ENCODE measurements around the gene ATG7.

The ATG7 gene, protein sequence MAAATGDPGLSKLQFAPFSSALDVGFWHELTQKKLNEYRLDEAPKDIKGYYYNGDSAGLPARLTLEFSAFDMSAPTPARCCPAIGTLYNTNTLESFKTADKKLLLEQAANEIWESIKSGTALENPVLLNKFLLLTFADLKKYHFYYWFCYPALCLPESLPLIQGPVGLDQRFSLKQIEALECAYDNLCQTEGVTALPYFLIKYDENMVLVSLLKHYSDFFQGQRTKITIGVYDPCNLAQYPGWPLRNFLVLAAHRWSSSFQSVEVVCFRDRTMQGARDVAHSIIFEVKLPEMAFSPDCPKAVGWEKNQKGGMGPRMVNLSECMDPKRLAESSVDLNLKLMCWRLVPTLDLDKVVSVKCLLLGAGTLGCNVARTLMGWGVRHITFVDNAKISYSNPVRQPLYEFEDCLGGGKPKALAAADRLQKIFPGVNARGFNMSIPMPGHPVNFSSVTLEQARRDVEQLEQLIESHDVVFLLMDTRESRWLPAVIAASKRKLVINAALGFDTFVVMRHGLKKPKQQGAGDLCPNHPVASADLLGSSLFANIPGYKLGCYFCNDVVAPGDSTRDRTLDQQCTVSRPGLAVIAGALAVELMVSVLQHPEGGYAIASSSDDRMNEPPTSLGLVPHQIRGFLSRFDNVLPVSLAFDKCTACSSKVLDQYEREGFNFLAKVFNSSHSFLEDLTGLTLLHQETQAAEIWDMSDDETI

DNA sequence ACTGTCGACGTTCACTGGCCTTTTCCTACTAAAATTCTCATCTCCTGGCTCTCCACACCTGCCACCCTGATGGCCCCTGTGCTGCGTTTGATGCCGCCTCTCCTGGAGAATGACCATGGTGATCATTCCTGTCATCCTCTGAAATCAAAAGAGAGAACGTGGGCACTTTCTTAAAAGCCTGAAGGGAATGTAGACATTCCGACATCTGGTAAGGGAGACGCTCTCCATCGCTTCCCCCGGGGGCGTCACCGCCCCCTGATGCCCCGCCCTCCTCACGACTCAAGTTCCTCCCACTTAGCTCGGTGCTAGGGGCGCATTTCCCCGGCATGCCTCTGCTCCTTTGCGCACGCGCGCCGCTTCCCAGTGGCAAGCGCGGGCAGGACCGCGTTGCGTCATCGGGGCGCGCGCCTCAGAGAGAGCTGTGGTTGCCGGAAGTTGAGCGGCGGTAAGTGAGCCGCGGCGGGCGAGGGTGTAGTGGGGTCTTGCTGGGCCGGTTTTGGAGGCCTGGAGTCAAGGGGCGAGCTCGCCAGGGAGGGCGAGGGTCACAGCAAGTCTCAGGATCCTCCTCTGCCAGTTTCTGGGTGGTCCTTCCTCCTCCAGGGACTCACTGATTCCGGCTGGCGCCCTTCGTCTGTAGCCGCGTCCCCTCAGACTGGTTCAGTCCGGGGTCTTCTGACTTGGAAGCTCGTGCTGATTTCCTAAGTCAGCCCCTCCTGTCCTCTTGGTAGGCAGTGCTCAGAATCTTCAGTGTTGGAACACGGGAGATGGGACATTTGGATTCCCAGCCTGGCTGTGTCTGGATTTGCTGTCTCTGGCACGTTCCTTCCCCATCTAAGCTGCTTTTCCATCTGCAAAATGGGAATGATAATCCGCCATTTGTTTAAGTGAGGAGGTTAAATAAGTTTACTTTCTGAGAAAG lies at the start of gene ATG7:
Gene ATG7, plus strand, starts transcription at position 412 of the 919 bp plus-strand sequence. CDS start 26,299 bp downstream, outside the sequence.
- peak; percentile 85 for DNase-seq

DNA sequence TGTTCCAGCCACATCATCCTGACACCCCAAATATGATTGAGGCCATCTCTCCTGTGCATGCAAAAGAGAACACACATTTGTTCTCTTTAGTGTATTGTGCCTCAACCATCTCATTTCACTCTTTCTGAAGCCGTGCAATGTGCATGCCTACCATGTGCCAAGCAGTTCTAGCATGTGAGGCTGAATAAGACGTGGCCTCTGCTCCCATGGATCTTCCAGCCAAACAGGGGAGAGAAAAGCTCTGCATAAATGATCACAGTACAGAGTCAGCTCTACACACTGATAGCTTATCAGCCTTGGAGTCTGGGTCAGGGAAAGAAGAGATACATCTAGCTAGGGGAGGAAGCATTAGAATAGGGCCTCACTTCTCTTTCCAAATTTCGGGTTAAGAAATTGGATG lies 48.2 kb upstream of the ATG7 start:
- no peak for DNase-seq

DNA sequence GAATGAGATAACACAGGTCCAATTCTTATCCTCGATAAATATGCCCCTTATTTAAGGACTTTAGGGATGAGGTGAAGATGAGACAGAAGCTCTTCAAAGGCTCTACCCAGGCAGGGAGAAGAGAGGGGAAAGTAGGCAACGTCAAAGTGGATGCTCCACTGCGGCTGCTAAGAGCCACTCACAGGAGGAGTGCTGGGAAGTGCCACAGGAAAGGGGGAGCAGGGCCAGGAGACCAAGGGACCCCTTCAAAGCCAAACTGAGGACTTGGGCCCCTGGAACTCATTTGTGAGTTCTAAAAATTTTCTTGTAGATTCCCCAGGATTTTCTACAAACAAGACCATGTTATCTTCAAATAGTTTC lies 47.3 kb upstream of the ATG7 start:
- DNase-seq = no peak

DNA sequence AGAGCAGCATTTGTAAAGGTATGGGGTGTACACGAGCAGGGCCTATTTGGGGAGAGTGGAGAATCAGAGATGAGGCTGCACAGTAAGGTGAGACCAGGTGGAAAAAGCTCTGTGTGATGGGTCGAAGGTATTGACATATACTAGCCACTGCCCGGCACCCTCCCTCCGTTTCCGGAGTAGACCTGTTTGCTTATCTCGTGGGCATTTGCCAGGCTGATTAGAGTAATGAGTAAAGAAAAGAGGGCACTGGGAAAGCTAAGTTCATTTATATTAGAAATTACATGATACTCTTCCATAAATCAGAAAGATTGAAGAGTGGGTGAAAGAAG lies 46.2 kb upstream of the ATG7 start:
- DNase-seq = no peak

DNA sequence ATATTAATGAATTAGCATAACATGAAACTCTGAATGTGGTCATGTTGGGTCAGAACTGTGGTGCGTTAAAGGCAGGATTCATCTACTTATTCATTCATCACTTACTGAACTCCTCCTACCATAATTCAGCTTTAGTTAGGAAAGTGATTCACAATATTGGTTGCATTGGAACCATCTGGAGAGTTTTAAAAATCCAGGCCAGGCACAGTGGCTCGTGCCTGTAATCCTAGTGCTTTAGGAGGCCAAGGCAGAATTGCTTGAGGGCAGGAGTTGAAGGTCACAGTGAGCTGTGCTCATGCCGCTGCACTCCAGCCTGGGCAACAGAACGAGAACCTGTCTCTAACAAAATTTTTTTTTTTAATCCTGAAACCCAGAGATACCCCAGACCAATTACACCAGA lies 44.2 kb upstream of the ATG7 start:
- DNase-seq = no peak

DNA sequence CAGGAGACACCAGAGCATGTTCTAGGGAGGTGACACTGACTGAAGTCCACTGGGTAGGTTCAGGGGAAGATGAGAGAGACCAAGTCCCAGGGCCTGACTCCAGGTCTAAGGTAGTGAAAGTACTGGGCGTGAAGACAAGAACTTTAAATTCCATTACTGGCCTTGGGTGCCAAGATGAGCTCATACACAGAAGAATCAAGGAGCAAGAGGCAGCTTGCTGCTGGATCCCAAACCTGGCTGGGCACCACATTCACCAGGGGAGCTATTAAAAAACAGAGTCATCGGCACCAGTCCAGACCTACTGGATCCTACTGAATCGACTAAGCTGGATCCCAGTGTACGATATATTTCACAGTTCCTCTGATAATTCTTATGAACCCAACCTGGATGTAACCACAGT lies 42.1 kb upstream of the ATG7 start:
- DNase-seq = no peak

DNA sequence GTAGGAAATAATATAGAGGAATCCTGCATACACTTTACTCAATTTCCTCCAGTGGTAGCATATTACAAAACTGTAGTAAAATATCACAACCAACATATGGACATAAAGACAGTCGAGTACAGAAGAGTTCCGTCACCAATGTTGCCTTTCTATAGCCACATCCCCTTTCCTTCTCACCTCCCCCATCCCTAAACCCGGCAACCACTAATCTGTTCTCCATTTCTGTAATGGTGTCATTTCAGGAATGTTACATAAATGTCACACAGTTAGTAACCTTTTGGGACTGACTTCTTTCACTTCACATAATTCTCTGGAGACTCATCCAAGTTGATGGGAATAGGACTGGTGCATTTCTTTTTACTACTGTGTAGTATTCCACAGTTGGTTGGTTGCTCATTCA lies 41.4 kb upstream of the ATG7 start:
- DNase-seq = no peak

DNA sequence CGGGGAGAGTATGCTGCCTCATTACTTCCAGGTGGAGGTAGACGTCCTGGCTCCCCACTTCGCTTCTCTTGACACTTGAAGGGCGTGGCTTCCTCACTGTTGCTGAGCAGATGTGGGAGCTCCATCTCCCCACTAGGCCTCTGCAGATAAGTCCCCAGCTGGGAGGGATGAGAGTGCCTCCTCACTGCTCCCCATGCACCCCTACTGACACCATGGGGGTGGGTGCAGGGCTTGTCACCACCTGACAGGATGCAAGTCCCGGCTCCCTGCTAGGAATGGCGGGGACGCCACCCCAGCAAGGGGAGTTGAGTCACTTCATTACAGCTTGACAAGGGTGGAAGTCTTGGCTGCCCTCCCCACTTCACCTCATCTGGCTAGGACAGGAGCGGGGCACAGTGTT lies 36.8 kb upstream of the ATG7 start:
- no peak for DNase-seq

DNA sequence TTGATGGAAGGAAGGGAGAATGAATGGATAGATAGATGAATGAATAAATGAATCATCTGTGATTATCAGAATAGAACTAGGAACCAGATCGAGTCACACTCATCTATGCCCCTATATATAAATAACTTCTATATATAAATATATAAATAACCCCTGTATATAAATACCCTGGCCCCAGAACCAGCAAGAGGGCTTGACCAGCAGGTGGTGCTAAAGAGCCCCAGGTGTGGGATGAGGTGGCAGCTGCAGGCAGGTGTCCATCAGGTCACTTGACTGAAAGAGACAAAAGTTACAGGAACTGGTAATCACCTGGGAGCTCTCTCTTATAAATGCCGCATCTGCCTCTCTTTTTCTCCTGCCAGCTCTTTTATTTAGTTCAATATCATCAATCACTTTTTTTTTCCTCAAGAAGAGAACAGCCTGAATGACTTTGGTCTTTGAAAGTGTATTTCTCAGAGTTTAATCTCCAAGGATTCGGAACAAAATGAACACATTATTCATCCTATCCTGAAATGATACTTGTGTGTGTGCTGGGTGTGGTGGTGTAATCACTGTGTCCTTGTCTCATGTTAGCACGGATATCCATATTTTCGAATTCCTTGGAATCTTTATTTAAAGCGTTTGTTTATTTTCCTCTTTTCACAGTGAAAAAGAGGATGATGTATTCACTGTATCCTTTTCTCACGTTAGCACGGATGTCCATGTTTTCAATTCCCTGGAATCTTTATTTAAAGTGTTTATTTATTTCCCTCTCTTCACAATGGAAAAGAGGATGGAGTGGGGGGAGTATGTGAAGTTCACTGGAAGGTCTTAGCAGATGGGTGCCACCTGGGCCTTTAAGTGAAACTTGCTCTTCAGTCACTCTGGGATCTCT lies 35.4 kb upstream of the ATG7 start:
- DNase-seq = no peak

DNA sequence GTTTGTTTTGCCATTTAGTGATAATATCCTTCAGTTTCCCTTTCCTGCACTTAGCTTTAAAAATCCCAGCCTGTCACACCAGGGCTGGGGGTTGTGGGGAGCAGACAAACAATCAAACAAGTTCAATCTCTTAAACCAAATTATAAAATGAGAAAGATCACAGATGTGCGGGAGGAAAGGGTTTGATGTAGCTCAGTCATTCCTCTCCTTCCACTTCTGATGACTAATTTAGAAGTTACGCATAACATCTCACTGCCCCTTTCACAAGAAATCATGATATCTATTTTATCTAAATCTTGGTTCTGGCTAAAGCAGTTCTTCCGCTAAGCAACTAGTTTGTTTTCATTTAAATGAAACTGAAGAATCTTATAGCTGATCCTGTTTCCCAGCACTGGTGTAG lies 34.1 kb upstream of the ATG7 start:
- DNase-seq = no peak

DNA sequence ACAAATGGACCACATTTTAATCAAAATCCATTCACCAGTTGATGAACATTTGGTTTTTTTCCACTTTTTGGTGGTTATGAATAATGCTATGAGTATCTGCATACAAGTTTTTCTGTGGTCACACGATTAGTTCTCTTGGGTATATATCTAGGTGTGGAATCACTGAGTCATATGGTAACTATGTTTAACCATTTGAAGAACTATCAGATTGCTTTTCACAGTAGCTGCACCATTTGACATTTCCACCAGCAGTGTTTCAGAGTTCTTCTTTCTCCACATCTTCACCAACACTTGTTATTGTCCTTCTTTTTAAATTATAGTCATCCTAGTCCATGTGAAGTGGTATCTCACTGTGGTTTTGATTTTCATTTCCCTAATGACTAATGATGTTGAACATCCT lies 33.3 kb upstream of the ATG7 start:
- DNase-seq = no peak

DNA sequence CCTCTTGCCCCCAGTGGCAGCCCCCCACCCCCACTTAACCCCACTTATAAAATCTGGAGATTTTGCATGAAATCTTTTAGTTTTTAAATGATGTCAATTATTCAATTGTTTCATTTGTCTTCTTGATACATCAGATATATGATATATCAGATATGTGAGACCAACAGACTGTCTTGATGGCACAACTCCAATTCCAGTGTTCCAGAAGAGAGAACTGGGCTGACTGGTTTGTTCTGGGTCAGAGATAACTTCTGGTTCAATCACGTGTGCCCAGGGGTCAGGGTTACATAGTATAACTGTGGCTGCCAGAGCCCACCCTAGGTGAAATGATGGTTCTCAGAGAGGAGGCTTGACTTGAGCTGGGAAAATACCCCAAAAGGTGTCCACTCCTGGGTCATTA lies 32.4 kb upstream of the ATG7 start:
- no peak for DNase-seq

DNA sequence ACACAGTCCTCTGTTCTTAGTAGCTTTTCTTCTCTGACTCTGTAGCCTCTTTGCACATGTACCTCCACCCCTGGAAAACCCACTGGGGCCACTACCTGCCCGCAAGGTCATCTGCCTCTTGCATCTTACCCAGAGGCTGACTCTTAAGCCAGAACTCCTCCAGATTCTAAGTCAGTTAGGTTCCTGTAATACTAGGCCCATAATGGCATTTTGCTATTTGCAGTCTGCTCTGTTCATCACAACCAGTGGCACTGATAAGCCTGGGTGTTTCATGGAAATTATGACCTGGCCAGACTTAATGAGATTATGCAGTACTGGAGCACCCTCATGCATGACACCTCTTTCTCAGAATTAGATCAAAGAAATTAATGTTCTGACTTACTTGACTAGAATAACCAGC lies 31.7 kb upstream of the ATG7 start:
- DNase-seq = no peak

DNA sequence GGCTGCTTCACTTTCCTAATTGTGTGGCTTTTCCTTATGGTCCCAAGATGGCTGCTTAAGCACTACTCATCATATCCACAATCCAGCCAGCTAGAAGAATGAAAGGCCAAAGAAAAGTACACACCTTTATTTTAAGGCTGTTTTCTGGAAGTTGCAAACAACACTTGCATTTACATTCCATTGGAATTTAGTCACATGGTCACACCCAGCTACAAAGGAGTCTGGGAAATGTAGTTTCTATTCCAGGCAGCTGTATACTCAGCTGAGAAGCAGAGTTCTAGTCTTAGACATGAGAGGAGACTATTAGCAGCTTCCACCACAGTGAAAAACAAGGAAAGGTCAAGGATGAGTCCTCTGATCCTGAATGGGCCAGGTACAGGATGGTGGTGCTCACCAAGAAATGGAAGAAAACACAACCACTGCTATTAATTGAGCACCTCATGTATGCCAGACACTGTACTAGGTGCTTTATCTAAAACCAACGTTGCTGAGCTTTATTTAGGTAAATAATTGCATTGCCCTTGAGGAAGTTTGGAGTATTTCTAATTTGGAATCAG lies 28.0 kb upstream of the ATG7 start:
- DNase-seq = no peak

DNA sequence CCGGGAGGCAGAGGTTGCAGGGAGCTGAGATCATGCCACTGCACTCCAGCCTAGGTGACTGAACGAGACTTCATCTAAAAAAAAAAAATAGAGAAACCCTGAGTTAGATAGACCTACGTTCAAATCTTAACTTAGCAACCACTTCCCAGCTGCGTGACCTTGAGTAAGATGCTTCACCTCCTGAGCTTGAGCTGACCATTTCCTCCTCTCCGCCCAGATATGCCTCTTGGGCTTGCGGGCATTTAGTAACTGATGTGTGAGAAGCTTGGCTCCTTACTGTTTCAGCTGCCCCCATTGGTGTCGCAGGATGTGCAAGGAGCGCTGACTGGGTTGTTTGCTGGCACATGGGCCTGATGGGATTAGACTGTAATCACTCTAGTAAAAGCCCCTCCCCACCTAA lies 26.9 kb upstream of the ATG7 start:
- no peak for DNase-seq

DNA sequence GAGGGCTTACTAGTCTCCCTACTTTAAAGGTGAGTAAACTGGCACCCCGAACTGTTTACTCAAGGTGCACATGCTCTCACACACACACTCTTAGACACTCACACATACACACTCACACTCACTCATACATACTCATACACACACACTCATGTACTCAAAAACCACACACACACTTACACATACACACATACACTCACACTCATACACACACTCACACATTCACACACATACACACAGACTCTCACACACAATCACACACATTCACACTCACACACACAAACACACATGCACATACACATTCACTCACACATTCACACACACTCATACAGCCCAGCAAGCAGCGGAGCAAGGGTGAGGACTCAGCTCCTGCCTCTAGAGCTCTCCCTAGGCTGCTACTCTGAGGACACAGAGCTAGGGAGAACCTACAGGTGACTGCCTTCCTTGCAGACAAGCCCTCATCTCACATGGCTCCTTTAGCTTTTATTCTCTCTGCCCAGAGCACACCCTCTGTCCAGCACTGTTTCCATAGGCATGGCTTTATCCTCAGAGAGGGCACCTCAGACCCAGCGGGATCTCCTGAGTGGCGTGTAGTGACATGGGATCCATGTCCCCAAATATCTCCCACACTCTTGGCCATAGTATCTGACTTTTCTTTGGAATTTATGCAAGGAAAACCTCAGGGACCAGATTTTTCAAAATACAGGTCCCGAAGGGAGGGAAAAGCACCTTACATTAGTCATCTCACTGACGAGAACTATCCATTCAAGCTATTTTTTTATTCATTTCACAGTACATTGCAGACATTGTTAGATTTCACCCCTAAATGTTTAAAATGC lies 26.2 kb upstream of the ATG7 start:
- DNase-seq = no peak

DNA sequence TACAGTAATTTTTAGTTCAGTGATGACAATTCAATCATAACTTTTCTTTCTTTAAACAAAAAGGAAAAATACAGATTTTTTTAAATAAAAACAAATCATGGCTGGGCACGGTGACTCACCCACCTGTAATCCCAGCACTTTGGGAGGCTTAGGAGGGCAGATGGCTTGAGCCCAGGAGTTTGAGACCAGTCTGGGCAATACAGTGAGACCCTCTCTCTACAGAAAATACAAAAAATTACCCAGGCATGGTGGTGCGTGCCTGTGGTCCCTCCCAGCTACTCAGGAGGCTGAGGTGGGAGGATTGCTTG lies 25.6 kb upstream of the ATG7 start:
- DNase-seq = no peak

DNA sequence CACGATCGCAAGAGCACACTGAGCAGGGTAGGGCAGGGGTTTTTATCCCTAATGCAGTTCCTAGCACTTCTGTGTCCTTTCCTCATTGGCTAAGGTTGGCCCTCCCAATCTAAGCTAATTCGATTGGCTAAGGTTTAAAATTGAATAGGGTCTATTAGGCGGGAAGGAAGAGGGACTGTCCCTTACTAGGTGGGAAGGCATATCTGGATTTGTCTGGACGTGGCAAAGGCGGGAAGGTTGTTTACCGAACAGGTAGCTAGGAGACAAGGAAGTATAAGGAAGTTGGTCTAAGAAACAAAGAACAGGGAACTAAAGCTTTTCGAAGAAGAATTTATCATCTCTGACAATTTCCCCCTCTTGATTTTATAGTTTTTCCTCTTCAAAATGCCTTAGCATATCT lies 24.8 kb upstream of the ATG7 start:
- no peak for DNase-seq

DNA sequence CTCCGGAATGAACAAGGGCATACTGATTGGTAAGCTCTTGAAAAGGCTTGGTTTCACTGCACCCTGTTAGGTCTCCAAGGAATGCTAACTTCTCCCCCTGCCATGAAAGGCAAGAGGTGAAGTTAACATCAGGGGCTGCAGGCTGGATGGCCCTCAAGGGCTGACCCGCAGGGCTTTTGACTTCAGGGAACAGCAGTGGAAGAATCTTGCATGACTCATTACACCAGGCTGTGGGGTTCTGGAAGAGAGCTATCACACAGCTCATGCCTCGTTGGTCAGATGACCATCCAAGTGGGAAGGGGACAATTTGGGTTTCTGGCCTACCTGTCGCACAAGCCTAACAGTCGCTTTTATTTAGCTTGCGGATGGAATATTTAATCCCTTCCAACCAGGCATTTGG lies 23.6 kb upstream of the ATG7 start:
- no peak for DNase-seq

DNA sequence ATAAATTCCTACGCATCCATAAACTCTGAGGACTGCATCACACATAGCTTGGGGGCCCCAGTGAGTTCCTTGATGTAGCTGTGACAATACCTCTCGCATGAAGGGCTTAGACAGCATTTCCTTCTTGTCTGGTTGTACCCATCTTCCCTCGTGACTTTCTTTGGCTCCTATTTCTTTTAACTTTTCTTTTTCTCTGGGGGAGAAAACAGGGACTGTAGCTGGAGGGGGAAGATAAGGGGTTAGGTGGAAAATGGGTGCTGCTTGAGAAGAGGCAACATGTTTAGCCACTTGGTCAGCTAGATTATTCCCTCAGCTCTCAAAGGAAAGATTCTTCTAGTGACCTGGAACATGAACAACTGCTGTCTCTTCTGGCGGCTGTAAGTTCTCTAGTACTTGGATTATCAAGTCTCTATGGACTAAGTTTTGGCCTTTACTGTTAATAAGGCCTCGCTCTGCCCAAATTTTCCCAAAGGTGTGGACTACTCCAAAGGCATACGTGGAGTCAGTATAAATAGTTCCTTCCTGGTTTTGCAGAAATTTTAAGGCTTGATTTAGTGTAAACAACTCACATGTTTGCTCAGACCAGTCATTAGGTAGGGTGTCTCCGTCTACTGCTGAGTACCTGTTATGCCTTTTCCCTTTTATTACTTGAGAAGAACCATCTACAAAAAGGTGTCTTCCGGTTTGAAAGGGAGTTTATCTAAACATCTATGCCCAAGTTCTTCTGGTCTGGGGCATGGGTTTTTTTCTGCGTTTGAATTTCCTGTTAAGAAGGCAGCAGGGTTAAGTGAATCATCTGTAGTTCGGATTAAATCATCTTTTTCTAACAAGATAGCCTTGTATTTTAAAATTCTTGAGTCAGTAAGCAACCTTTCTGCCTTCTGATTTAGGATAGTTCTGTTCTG lies 21.0 kb upstream of the ATG7 start:
- no peak for DNase-seq

DNA sequence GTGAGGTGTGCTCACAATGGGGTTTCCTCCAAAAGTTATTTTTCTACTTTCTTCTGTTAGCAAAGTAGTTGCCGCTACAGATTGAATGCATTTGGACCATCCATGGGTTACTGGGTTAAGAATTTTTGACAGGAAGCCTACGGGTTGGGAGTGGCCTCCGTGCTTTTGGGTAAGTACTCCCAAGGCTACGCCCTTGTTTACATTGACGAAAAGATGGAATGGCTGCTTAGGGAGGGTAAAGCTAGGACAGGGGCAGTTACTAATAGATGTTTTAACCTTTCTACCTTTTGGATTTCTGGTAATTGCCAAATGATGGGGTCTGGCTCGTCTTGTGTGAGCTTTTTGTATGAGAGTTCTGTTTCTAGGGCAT lies 20.4 kb upstream of the ATG7 start:
- DNase-seq = no peak

Data from DMS 273 treated with DMSO at 0.1 percent for 48 hours (cell line).